HG03571 (cell line): ENCODE measurements around the gene TBC1D16.
"Not testable (repeated sequence)": the region's sequence is repeated elsewhere in the genome, so short reads cannot be mapped to it uniquely, and the experiment has no call there.

Experiments used
- ATAC-seq: cut with Tn5 transposase; IDR thresholded peaks from one replicate; pipeline ENCODE4 v1.9.1; 2021; ENCODE audit not compliant: unreplicated experiment

The TBC1D16 gene

GRCh38 chr17:80005360-80006338, 30.0 kb downstream of the TBC1D16 start:
- no peak for ATAC-seq

- no peak for ATAC-seq
Observed at GRCh38 chr17:80003969-80004368, 31.7 kb downstream of the TBC1D16 start.

- ATAC-seq = no peak
Observed at GRCh38 chr17:80002690-80003490, 32.8 kb downstream of the TBC1D16 start.

GRCh38 chr17:80002070-80002641, 33.5 kb downstream of the TBC1D16 start:
- ATAC-seq = no peak

GRCh38 chr17:80000981-80001775, 34.5 kb downstream of the TBC1D16 start:
- no peak for ATAC-seq

- no peak for ATAC-seq
Observed at GRCh38 chr17:80000136-80000535, 35.5 kb downstream of the TBC1D16 start.

- no peak for ATAC-seq
Observed at GRCh38 chr17:79997011-79997660, 38.5 kb downstream of the TBC1D16 start.

GRCh38 chr17:79996291-79996690, 39.4 kb downstream of the TBC1D16 start:
- ATAC-seq = no peak

- no peak for ATAC-seq
Observed at GRCh38 chr17:79995696-79996095, 40.0 kb downstream of the TBC1D16 start.

- no peak for ATAC-seq
Observed at GRCh38 chr17:79994602-79995001, 41.1 kb downstream of the TBC1D16 start.

GRCh38 chr17:79994228-79994569, 41.5 kb downstream of the TBC1D16 start:
- not testable (repeated sequence) for ATAC-seq

GRCh38 chr17:79993390-79994227, 42.1 kb downstream of the TBC1D16 start:
- no peak for ATAC-seq

- ATAC-seq = no peak
Observed at GRCh38 chr17:79992649-79993389, 42.9 kb downstream of the TBC1D16 start.

- ATAC-seq = no peak
Observed at GRCh38 chr17:79991924-79992648, 43.6 kb downstream of the TBC1D16 start.

GRCh38 chr17:79991140-79991923, 44.3 kb downstream of the TBC1D16 start:
- no peak for ATAC-seq

- ATAC-seq = no peak
Observed at GRCh38 chr17:79990704-79991103, 45.0 kb downstream of the TBC1D16 start.

GRCh38 chr17:79990051-79990592, 45.5 kb downstream of the TBC1D16 start:
- ATAC-seq = no peak
